Measurements from ENCODE around the gene TATDN2. TPM values are rescaled to one million over a fixed set of nuclear protein-coding genes. Genes with fewer than 3 reads are reported as not detected.

Gene TATDN2
- total RNA-seq, 2 donors from 2014 or later, result 40.8 to 49.8 TPM

- peaks cover 8 to 10% of the 10 kb centered on the region in 2 donors for H3K9me3 Mint-ChIP-seq
- ATAC-seq (replicated peaks in 1 of 2) (no peak), DNase-seq (no peak)
- no peak overlapping the region for H3K27ac Mint-ChIP-seq
- peaks cover 24 to 49% of the 10 kb centered on the region in 2 donors for H3K36me3 Mint-ChIP-seq (ENCODE audit: insufficient read depth in 2 of 2)
- no peak overlapping the region for H3K4me3 Mint-ChIP-seq
- H3K4me1 Mint-ChIP-seq (ENCODE audit: low read depth), result peaks cover 50% of the 10 kb centered on the region
- H3K27me3 Mint-ChIP-seq (ENCODE audit: low read depth), result no peaks in the 10 kb centered on the region
Measured at GRCh38 chr3:10244009-10244408, 4.2 kb upstream of the TATDN2 start.

GRCh38 chr3:10245081-10245712, 3.1 kb upstream of the TATDN2 start:
- ATAC-seq (replicated peaks in 1 of 2), result no peak
- peaks cover 55% of the 10 kb centered on the region for H3K4me1 Mint-ChIP-seq (ENCODE audit: low read depth)

GRCh38 chr3:10247679-10248183, 528 bp upstream of the TATDN2 start:
- H3K36me3 Mint-ChIP-seq (ENCODE audit: insufficient read depth in 2 of 2), result peaks cover 24 to 56% of the 10 kb centered on the region in 2 donors
- H3K27ac Mint-ChIP-seq, result peak overlapping the region; percentile 72
- no peak for DNase-seq

More at GRCh38 chr3:10245081-10245712, 3.1 kb upstream of the TATDN2 start:
- Mint-ChIP-seq H3K9me3 (peaks cover 8 to 10% of the 10 kb centered on the region in 2 donors), H3K4me3 (no peak overlapping the region), H3K36me3 (ENCODE audit: insufficient read depth in 2 of 2) (peaks cover 23 to 46% of the 10 kb centered on the region in 2 donors), H3K27me3 (ENCODE audit: low read depth) (no peaks in the 10 kb centered on the region), H3K27ac (no peak overlapping the region)
- no peak for DNase-seq

GRCh38 chr3:10248984-10249748, 907 bp downstream of the TATDN2 start:
- Mint-ChIP-seq H3K9me3 (peaks cover 8 to 10% of the 10 kb centered on the region in 2 donors), H3K4me3 (peak overlapping the region; percentile 94 to 98), H3K27me3 (ENCODE audit: low read depth) (no peaks in the 10 kb centered on the region), H3K36me3 (ENCODE audit: insufficient read depth in 2 of 2) (peaks cover 26 to 60% of the 10 kb centered on the region in 2 donors), H3K27ac (peak overlapping the region; percentile 96), H3K4me1 (ENCODE audit: low read depth) (peaks cover 60% of the 10 kb centered on the region)
- peak in 1 of 2 donors; percentile 10 for ATAC-seq (replicated peaks in 1 of 2)
- peak; percentile 57 to 59 for DNase-seq

More at GRCh38 chr3:10247679-10248183, 528 bp upstream of the TATDN2 start:
- Mint-ChIP-seq H3K4me3 (peak overlapping the region; percentile 90 to 98), H3K9me3 (peaks cover 8 to 10% of the 10 kb centered on the region in 2 donors), H3K27me3 (ENCODE audit: low read depth) (no peaks in the 10 kb centered on the region), H3K4me1 (ENCODE audit: low read depth) (peaks cover 59% of the 10 kb centered on the region)
- ATAC-seq (replicated peaks in 1 of 2), result no peak

- H3K4me3 Mint-ChIP-seq, result peak overlapping the region; percentile 94 to 98
- DNase-seq (peak in 1 of 2 donors; percentile 19), ATAC-seq (replicated peaks in 1 of 2) (peak in 1 of 2 donors; percentile 25)
- no peaks in the 10 kb centered on the region for H3K27me3 Mint-ChIP-seq (ENCODE audit: low read depth)
- peak overlapping the region; percentile 96 for H3K27ac Mint-ChIP-seq
- peaks cover 66% of the 10 kb centered on the region for H3K4me1 Mint-ChIP-seq (ENCODE audit: low read depth)
- H3K36me3 Mint-ChIP-seq (ENCODE audit: insufficient read depth in 2 of 2), result peaks cover 20 to 59% of the 10 kb centered on the region in 2 donors
- H3K9me3 Mint-ChIP-seq, result peaks cover 4 to 6% of the 10 kb centered on the region in 2 donors
Measured at GRCh38 chr3:10249833-10250232, 1.6 kb downstream of the TATDN2 start.

DNA sequence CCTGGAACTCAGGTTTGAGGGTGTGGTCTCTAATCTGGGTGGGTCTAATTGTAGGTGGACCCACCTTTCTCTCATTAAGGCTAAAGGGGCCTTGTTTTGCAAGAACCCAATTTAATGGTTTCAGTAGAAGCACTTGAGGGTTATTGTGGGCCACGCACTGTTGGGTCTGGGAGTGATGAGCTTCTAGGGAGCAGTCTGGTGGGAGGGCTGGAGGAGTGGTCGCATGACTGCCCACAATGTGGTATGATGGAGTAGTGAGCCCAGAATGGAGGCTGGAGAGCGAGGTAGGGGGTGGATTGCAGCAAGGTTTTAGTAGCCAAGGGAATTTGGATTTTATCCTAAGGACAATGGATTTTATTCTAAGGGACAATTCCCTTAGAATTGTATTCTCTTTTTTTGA, 2.7 kb downstream of the TATDN2 start:
- DNase-seq (no peak), ATAC-seq (replicated peaks in 1 of 2) (no peak)
- Mint-ChIP-seq H3K4me3 (peak overlapping the region; percentile 94 to 98), H3K27ac (peak overlapping the region; percentile 96), H3K36me3 (ENCODE audit: insufficient read depth in 2 of 2) (peaks cover 16 to 52% of the 10 kb centered on the region in 2 donors), H3K4me1 (ENCODE audit: low read depth) (peaks cover 70% of the 10 kb centered on the region), H3K27me3 (ENCODE audit: low read depth) (no peaks in the 10 kb centered on the region), H3K9me3 (peaks cover 0 to 3% of the 10 kb centered on the region in 2 donors)

GRCh38 chr3:10253731-10254130, 5.5 kb downstream of the TATDN2 start:
- Mint-ChIP-seq H3K9me3 (no peaks in the 10 kb centered on the region), H3K27me3 (ENCODE audit: low read depth) (no peaks in the 10 kb centered on the region), H3K4me1 (ENCODE audit: low read depth) (peaks cover 69% of the 10 kb centered on the region), H3K27ac (peak overlapping the region; percentile 86), H3K36me3 (ENCODE audit: insufficient read depth in 2 of 2) (peaks cover 11 to 38% of the 10 kb centered on the region in 2 donors), H3K4me3 (peak overlapping the region in 1 of 2 donors; percentile 31)
- no peak for DNase-seq
- no peak for ATAC-seq (replicated peaks in 1 of 2)

GRCh38 chr3:10255835-10256234, 7.6 kb downstream of the TATDN2 start:
- H3K4me3 Mint-ChIP-seq, result peak overlapping the region in 1 of 2 donors; percentile 37
- H3K36me3 Mint-ChIP-seq (ENCODE audit: insufficient read depth in 2 of 2), result peaks cover 7 to 35% of the 10 kb centered on the region in 2 donors
- ATAC-seq (replicated peaks in 1 of 2), result no peak
- no peaks in the 10 kb centered on the region for H3K9me3 Mint-ChIP-seq
- H3K4me1 Mint-ChIP-seq (ENCODE audit: low read depth), result peaks cover 68% of the 10 kb centered on the region
- DNase-seq, result no peak
- no peaks in the 10 kb centered on the region for H3K27me3 Mint-ChIP-seq (ENCODE audit: low read depth)
- peak overlapping the region; percentile 82 for H3K27ac Mint-ChIP-seq

DNA sequence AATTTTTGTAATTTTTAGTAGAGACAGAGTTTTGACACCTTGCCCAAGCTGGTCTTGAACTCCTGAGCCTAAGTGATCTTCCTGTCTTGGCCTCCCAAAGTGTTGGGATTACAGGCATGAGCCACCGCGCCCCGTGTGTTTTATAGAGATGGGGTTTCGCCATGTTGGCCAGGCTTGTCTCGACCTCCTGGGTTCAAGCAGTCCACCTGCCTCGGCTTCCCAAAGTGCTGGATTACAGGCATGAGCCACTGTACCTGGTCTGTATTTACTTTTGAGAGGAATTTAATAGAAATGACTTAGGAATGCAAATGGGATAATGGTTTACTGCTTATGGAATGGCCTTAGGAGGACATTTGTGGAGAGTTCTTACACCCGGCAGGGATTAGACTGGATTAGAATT, 10.8 kb downstream of the TATDN2 start:
- DNase-seq (no peak), ATAC-seq (replicated peaks in 1 of 2) (no peak)
- no peaks in the 10 kb centered on the region for H3K27me3 Mint-ChIP-seq (ENCODE audit: low read depth)
- peaks cover 22 to 46% of the 10 kb centered on the region in 2 donors for H3K36me3 Mint-ChIP-seq (ENCODE audit: insufficient read depth in 2 of 2)
- peak overlapping the region in 1 of 2 donors; percentile 11 for H3K4me3 Mint-ChIP-seq
- H3K27ac Mint-ChIP-seq, result no peak overlapping the region
- H3K9me3 Mint-ChIP-seq, result no peaks in the 10 kb centered on the region
- H3K4me1 Mint-ChIP-seq (ENCODE audit: low read depth), result peaks cover 65% of the 10 kb centered on the region

DNA sequence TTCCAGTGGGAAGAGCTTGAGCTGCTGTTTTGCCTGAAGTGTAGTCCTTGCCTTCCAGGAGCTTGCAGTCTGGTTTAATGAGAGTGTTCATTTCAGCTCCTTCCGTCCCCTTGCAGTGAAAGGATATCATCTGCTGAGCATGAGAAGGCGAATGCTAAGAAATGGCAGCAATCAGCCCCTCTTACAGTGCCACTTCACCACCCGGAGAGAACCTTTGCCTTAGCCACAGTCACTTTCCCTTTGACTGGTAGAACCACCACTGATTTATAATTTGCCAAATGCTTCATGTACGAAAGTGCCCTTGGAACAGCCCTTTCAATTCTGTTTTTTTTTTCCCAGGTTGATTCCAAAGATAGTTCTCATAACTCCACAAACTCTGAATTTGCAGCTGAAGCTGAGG, 11.5 kb downstream of the TATDN2 start:
- H3K9me3 Mint-ChIP-seq, result no peaks in the 10 kb centered on the region
- no peak for DNase-seq
- H3K36me3 Mint-ChIP-seq (ENCODE audit: insufficient read depth in 2 of 2), result peaks cover 23 to 43% of the 10 kb centered on the region in 2 donors
- peak overlapping the region in 1 of 2 donors; percentile 33 for H3K4me3 Mint-ChIP-seq
- H3K27ac Mint-ChIP-seq, result peak overlapping the region; percentile 33
- H3K27me3 Mint-ChIP-seq (ENCODE audit: low read depth), result no peaks in the 10 kb centered on the region
- ATAC-seq (replicated peaks in 1 of 2), result peak in 1 of 2 donors; percentile 41
- peaks cover 65% of the 10 kb centered on the region for H3K4me1 Mint-ChIP-seq (ENCODE audit: low read depth)

DNA sequence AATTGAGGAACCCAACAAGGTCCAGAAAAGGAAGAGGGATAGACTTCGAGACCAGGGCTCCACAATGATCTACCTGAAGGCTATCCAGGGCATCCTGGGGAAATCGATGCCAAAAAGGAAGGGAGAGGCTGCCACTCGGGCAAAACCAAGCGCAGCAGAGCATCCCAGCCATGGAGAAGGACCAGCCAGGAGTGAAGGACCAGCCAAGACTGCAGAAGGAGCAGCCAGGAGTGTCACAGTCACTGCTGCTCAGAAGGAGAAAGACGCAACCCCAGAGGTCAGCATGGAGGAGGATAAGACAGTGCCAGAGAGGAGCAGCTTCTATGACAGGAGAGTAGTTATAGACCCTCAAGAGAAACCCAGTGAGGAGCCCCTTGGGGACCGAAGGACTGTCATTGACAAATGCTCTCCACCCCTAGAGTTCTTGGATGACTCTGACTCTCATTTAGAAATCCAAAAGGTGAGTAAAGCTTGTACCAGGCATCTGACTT, 12.0 kb downstream of the TATDN2 start:
- DNase-seq (no peak), ATAC-seq (replicated peaks in 1 of 2) (no peak)
- Mint-ChIP-seq H3K9me3 (no peaks in the 10 kb centered on the region), H3K36me3 (ENCODE audit: insufficient read depth in 2 of 2) (peaks cover 23 to 40% of the 10 kb centered on the region in 2 donors), H3K4me3 (peak overlapping the region in 1 of 2 donors; percentile 33), H3K4me1 (ENCODE audit: low read depth) (peaks cover 64% of the 10 kb centered on the region), H3K27ac (peak overlapping the region; percentile 33), H3K27me3 (ENCODE audit: low read depth) (no peaks in the 10 kb centered on the region)

GRCh38 chr3:10262027-10262426, 13.8 kb downstream of the TATDN2 start:
- ATAC-seq (replicated peaks in 1 of 2), result no peak
- Mint-ChIP-seq H3K4me3 (peak overlapping the region in 1 of 2 donors; percentile 6), H3K36me3 (ENCODE audit: insufficient read depth in 2 of 2) (peaks cover 20 to 42% of the 10 kb centered on the region in 2 donors), H3K4me1 (ENCODE audit: low read depth) (peaks cover 71% of the 10 kb centered on the region), H3K27me3 (ENCODE audit: low read depth) (no peaks in the 10 kb centered on the region), H3K27ac (peak overlapping the region; percentile 97), H3K9me3 (no peaks in the 10 kb centered on the region)
- no peak for DNase-seq

Measured in activated T-cell treated with anti-CD3 and anti-CD28 coated beads, Interleukin-2, amount 50 U/mL, for 72 hours (primary cell).